KMS-11 (cell line): ENCODE data around the gene NDOR1.

Experiments
- H2AFZ ChIP-seq: fragments of 200-600 bp; sonication (generic); 2 replicates; pipeline ENCODE4 v1.6.1; 2016; ENCODE audit warnings: antibody characterized with exemption, mixed run types, low read depth
- H3K27ac ChIP-seq: fragments of 200-600 bp; sonication (generic); 2 replicates; pipeline ENCODE4 v1.6.1; 2016; ENCODE audit warnings: mild to moderate bottlenecking, mixed run types
- H3K27me3 ChIP-seq: fragments of 200-600 bp; sonication (generic); 2 replicates; pipeline ENCODE4 v1.6.1; 2017; ENCODE audit warnings: mild to moderate bottlenecking, low read depth, mixed run types, moderate library complexity; ENCODE audit not compliant: insufficient read depth
- H3K36me3 ChIP-seq: fragments of 200-600 bp; sonication (generic); 2 replicates; pipeline ENCODE4 v1.6.1; 2017; ENCODE audit warnings: mild to moderate bottlenecking, mixed run types; ENCODE audit not compliant: insufficient read depth
- H3K4me1 ChIP-seq: fragments of 200-600 bp; sonication (generic); 2 replicates; pipeline ENCODE4 v1.6.1; 2016; ENCODE audit warnings: mild to moderate bottlenecking, low read depth, mixed run types; ENCODE audit not compliant: poor library complexity, severe bottlenecking
- H3K4me2 ChIP-seq: fragments of 200-600 bp; sonication (generic); 2 replicates; pipeline ENCODE4 v1.7.0; 2016; ENCODE audit warnings: mild to moderate bottlenecking, mixed run types
- H3K4me3 ChIP-seq: fragments of 200-600 bp; sonication (generic); IDR thresholded peaks from 2 replicates; pipeline ENCODE4 v1.6.1; 2017; ENCODE audit warnings: low read depth, low read length, mixed read lengths; ENCODE audit not compliant: insufficient read depth
- H3K79me2 ChIP-seq: fragments of 200-600 bp; sonication (generic); 2 replicates; pipeline ENCODE4 v1.6.1; 2016; ENCODE audit warnings: low read depth, mixed run types; ENCODE audit not compliant: insufficient read depth
- H3K9ac ChIP-seq: fragments of 200-600 bp; sonication (generic); 2 replicates; pipeline ENCODE4 v1.6.1; 2016; ENCODE audit warnings: mild to moderate bottlenecking, mixed run types
- H4K20me1 ChIP-seq: fragments of 200-600 bp; sonication (generic); 2 replicates; pipeline ENCODE4 v1.6.1; 2016; ENCODE audit warnings: mild to moderate bottlenecking, mixed run types; ENCODE audit not compliant: insufficient read depth
- CTCF ChIP-seq: fragments of 200-600 bp; sonication (generic); conservative IDR thresholded peaks from 2 replicates; pipeline ENCODE4 v1.6.1; 2017; ENCODE audit warnings: low read depth, mild to moderate bottlenecking, antibody characterized with exemption, low read length, moderate library complexity, mixed read lengths

Gene NDOR1

GRCh38 chr9:137182836-137183235, 22.7 kb upstream of the NDOR1 start:
- H2AFZ ChIP-seq, result no peak overlapping the region
- H3K4me2 ChIP-seq, result no peak overlapping the region
- H3K4me3 ChIP-seq, result no peak overlapping the region
- H4K20me1 ChIP-seq, result no peaks in the 10 kb centered on the region
- H3K27ac ChIP-seq, result no peak overlapping the region
- no peak for TF ChIP-seq CTCF
- H3K27me3 ChIP-seq, result no peaks in the 10 kb centered on the region
- H3K79me2 ChIP-seq, result peaks cover 16% of the 10 kb centered on the region
- no peaks in the 10 kb centered on the region for H3K36me3 ChIP-seq
- peaks cover 12% of the 10 kb centered on the region for H3K4me1 ChIP-seq
- H3K9ac ChIP-seq, result no peak overlapping the region

GRCh38 chr9:137183980-137184595, 21.4 kb upstream of the NDOR1 start:
- Histone ChIP-seq H3K4me2 (no peak overlapping the region), H4K20me1 (no peaks in the 10 kb centered on the region), H3K27me3 (no peaks in the 10 kb centered on the region), H3K27ac (no peak overlapping the region), H3K4me3 (no peak overlapping the region), H2AFZ (no peak overlapping the region), H3K9ac (no peak overlapping the region), H3K4me1 (peaks cover 12% of the 10 kb centered on the region), H3K79me2 (peaks cover 20% of the 10 kb centered on the region), H3K36me3 (no peaks in the 10 kb centered on the region)
- TF ChIP-seq CTCF, result no peak

- Histone ChIP-seq H3K27ac (no peak overlapping the region), H3K36me3 (no peaks in the 10 kb centered on the region), H3K79me2 (peaks cover 26% of the 10 kb centered on the region), H3K4me2 (no peak overlapping the region), H2AFZ (no peak overlapping the region), H3K27me3 (no peaks in the 10 kb centered on the region), H3K4me1 (peaks cover 16% of the 10 kb centered on the region), H3K4me3 (no peak overlapping the region), H4K20me1 (no peaks in the 10 kb centered on the region), H3K9ac (no peak overlapping the region)
- TF ChIP-seq CTCF, result no peak
Measured at GRCh38 chr9:137184881-137185660, 20.4 kb upstream of the NDOR1 start.

GRCh38 chr9:137185921-137186320, 19.6 kb upstream of the NDOR1 start:
- Histone ChIP-seq H3K4me3 (no peak overlapping the region), H3K4me2 (no peak overlapping the region), H4K20me1 (no peaks in the 10 kb centered on the region), H3K27me3 (no peaks in the 10 kb centered on the region), H2AFZ (no peak overlapping the region), H3K36me3 (no peaks in the 10 kb centered on the region), H3K79me2 (peaks cover 31% of the 10 kb centered on the region), H3K4me1 (peaks cover 24% of the 10 kb centered on the region), H3K9ac (no peak overlapping the region), H3K27ac (no peak overlapping the region)
- no peak for TF ChIP-seq CTCF
